GM21381 (cell line): ENCODE data around the gene RABL2A.
"Not testable (repeated sequence)": the region's sequence is repeated elsewhere in the genome, so short reads cannot be mapped to it uniquely, and the experiment has no call there.

Experiments used
- ATAC-seq: cut with Tn5 transposase; IDR thresholded peaks from one replicate; pipeline ENCODE4 v1.9.1; 2021; ENCODE audit warnings: mild to moderate bottlenecking, moderate library complexity; ENCODE audit not compliant: unreplicated experiment

The RABL2A gene

DNA sequence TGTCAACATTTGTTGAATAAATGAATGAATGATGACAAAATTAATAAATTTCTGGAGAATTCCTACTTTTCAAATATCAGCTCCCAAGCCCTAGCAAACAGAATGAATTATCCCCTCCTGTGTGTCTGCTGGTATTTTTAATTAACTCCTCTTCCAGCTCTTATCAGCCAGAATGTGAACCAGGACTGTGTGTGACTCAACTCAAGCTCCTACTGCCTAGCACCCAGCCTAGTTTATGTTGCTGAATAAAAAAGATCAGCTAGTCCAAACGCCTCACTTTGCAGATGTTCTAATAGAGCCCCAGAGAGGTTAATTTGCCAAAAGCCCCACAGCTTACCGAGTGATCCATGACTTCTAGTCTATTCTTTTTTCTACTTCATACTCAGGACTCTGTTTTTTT lies 50.3 kb downstream of the RABL2A start:
- ATAC-seq: no peak

- ATAC-seq: no peak
These were observed 52.4 kb downstream of the RABL2A start for GRCh38 chr2:113679457-113679856.

DNA sequence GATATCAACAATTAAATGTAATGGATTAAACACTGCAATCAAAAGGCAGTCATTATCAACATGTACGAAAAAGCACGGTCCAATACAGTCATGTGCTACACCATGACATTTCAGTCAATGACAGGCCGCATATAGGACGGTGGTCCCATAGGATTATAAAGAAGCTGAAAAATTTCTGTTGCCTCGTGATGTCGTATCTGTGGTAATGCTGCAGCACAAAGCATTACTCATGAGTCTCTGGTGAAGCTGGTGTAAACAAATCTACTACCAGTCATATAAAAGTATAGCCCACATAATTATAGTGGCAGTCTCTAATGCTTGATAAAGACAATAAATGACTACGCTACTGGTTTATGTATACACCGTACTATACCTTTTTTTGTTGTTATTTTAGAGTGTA lies 58.4 kb downstream of the RABL2A start:
- ATAC-seq: no peak

- ATAC-seq: no peak
These were observed 59.5 kb downstream of the RABL2A start for GRCh38 chr2:113686537-113686936.

GRCh38 chr2:113690871-113691270 lies 63.8 kb downstream of the RABL2A start:
- not testable (repeated sequence) for ATAC-seq
